Measurements from ENCODE around the gene PDLIM1.
A peak's percentile ranks its signal among the peaks of the same experiment; 100 is the strongest.

The PDLIM1 gene

DNA sequence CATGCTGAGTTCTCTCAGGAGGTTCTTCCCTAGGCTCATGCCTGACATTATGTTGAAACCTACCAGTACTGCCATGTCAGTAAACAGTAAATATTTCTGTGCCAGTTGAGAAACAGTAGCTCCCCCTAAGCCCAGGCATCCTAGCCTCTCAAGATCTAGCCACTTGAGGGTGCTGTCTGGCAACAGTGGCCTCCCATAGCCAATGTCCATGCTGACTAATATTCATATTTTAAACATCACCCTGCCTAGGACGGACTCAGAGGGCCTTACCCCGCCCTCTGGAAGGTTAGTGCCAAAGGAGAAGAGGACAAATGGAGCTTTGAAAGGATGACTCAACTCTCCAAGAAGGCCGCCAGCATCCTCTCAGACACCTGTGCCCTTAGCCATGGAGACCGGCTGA lies 89.1 kb downstream of the PDLIM1 start:
- Histone ChIP-seq H3K14ac (ENCODE audit: low read length) (no peak overlapping the region), H4K8ac (ENCODE audit: low read depth, low read length) (no peak overlapping the region), H3K9ac (ENCODE audit: low read depth, low read length, poor library complexity) (no peak overlapping the region), H3K4me1 (ENCODE audit: control insufficient read depth in 2 of 2, insufficient read depth in 1 of 2, low read depth in 1 of 2, low read length in 2 of 2) (no peaks in the 10 kb centered on the region), H3K27ac (replicated peaks; ENCODE audit: low read length) (no peak overlapping the region), H3K23ac (ENCODE audit: low read depth, low read length, poor library complexity) (no peak overlapping the region), H3K4me2 (ENCODE audit: insufficient read depth, low read length, poor library complexity, severe bottlenecking) (no peak overlapping the region), H3K18ac (ENCODE audit: low read length) (no peak overlapping the region), H4K91ac (ENCODE audit: low read depth, low read length, poor library complexity) (no peak overlapping the region), H2BK120ac (ENCODE audit: low read depth, low read length) (no peak overlapping the region), H3K4ac (ENCODE audit: low read length) (no peak overlapping the region), H2AK5ac (ENCODE audit: low read depth, low read length) (no peak overlapping the region), H3K4me3 (ENCODE audit: low read length in 2 of 2) (no peak overlapping the region), H2BK15ac (ENCODE audit: low read length) (no peak overlapping the region), H2AFZ (ENCODE audit: low read length) (no peak overlapping the region), H2BK12ac (ENCODE audit: low read length) (no peak overlapping the region), H3K79me1 (ENCODE audit: low read depth, low read length) (no peaks in the 10 kb centered on the region), H3K36me3 (replicated peaks in 1 of 2; ENCODE audit: control insufficient read depth in 2 of 2, insufficient read depth in 2 of 2, low read length in 2 of 2) (no peaks in the 10 kb centered on the region), H3K9me3 (replicated peaks in 1 of 2; ENCODE audit: control insufficient read depth in 2 of 2, insufficient read depth in 1 of 2, low read depth in 1 of 2, low read length in 2 of 2) (no peaks in the 10 kb centered on the region), H2BK5ac (ENCODE audit: low read length) (no peak overlapping the region), H3K27me3 (ENCODE audit: control insufficient read depth in 3 of 3, insufficient read depth in 3 of 3, low read depth in 1 of 3, low read length in 3 of 3) (no peaks in the 10 kb centered on the region)
- WGBS, 2 donors (ENCODE audit: extremely low coverage in 2 of 2, insufficient read length in 2 of 2, insufficient replicate concordance in 1 of 2): no CpG with 5 or more reads among the region's 4 CpGs
- no peak for DNase-seq (ENCODE audit: low spot score)

DNA sequence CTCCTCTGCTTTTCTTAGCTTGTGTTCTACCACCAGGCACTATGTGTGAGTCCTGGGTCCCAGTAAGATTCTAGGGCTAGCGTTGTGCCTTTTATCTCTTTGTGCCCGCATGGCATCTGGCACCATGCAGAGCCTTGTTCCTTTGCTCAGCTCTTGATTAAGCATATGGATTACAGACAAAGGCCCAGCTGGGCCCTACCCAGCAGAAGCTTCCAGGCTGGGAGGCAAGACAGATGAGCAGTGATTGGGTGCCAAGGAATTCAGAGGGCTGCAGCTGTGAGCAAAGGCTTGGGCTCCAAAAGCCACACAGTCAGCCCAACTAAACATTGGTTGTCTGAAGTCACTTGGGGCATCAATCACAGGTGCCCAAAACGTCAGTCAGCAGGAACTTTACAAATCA lies 94.8 kb downstream of the PDLIM1 start:
- H2BK12ac ChIP-seq (ENCODE audit: low read length): no peak overlapping the region
- no peak overlapping the region for H2BK120ac ChIP-seq (ENCODE audit: low read depth, low read length)
- no peak overlapping the region for H2AK5ac ChIP-seq (ENCODE audit: low read depth, low read length)
- no peak overlapping the region for H4K91ac ChIP-seq (ENCODE audit: low read depth, low read length, poor library complexity)
- no peak overlapping the region for H3K23ac ChIP-seq (ENCODE audit: low read depth, low read length, poor library complexity)
- H3K27me3 ChIP-seq (ENCODE audit: control insufficient read depth in 3 of 3, insufficient read depth in 3 of 3, low read depth in 1 of 3, low read length in 3 of 3): peaks cover 0 to 6% (median 0%) of the 10 kb centered on the region in 3 experiments
- no peak overlapping the region for H3K18ac ChIP-seq (ENCODE audit: low read length)
- no peak overlapping the region for H3K4me2 ChIP-seq (ENCODE audit: insufficient read depth, low read length, poor library complexity, severe bottlenecking)
- peaks cover 0 to 8% of the 10 kb centered on the region in 2 donors for H3K4me1 ChIP-seq (ENCODE audit: control insufficient read depth in 2 of 2, insufficient read depth in 1 of 2, low read depth in 1 of 2, low read length in 2 of 2)
- no peaks in the 10 kb centered on the region for H3K36me3 ChIP-seq (replicated peaks in 1 of 2; ENCODE audit: control insufficient read depth in 2 of 2, insufficient read depth in 2 of 2, low read length in 2 of 2)
- DNase-seq (ENCODE audit: low spot score): peak; percentile 12
- H3K79me1 ChIP-seq (ENCODE audit: low read depth, low read length): no peaks in the 10 kb centered on the region
- no peak overlapping the region for H3K4me3 ChIP-seq (ENCODE audit: low read length in 2 of 2)
- H4K8ac ChIP-seq (ENCODE audit: low read depth, low read length): no peak overlapping the region
- H2BK5ac ChIP-seq (ENCODE audit: low read length): no peak overlapping the region
- no CpG with 5 or more reads among the region's 3 CpGs for WGBS, 2 donors (ENCODE audit: extremely low coverage in 2 of 2, insufficient read length in 2 of 2, insufficient replicate concordance in 1 of 2)
- H3K9ac ChIP-seq (ENCODE audit: low read depth, low read length, poor library complexity): no peak overlapping the region
- H2AFZ ChIP-seq (ENCODE audit: low read length): no peak overlapping the region
- H3K9me3 ChIP-seq (replicated peaks in 1 of 2; ENCODE audit: control insufficient read depth in 2 of 2, insufficient read depth in 1 of 2, low read depth in 1 of 2, low read length in 2 of 2): no peaks in the 10 kb centered on the region
- no peak overlapping the region for H2BK15ac ChIP-seq (ENCODE audit: low read length)
- no peak overlapping the region for H3K4ac ChIP-seq (ENCODE audit: low read length)
- H3K27ac ChIP-seq (replicated peaks; ENCODE audit: low read length): no peak overlapping the region
- no peak overlapping the region for H3K14ac ChIP-seq (ENCODE audit: low read length)

DNA sequence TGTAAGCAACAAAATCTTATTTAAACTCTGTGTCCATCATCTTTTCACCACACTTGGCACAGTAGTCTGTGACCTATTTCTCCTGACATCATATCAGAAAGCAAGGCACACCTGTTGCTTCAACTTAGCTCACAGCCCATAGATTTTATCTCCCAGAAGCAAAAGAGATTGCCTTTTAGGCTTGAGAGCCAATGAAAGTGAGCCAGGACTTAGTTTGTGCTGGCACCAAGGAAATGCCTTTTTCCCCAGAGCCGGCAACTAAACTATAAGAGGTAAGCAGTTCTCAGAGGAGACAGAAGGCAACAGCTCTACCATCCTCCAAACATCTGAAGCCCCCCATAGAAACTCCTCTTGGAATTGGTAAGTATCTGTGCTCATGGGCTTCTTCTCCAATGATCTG lies 96.9 kb downstream of the PDLIM1 start, which contains the start of gene ACSM6:
Gene ACSM6 (plus strand): TSS at position 295 of the 400 bp plus-strand sequence. CDS start 248 bp downstream, outside the sequence.
- no peak within 1 kb of the TSS for H2BK12ac ChIP-seq (ENCODE audit: low read length)
- DNase-seq (ENCODE audit: low spot score): no peak
- no peak within 1 kb of the TSS for H2BK15ac ChIP-seq (ENCODE audit: low read length)
- H2AFZ ChIP-seq (ENCODE audit: low read length): no peak within 1 kb of the TSS
- no peaks in the 10 kb centered on the region for H3K79me1 ChIP-seq (ENCODE audit: low read depth, low read length)
- H3K18ac ChIP-seq (ENCODE audit: low read length): no peak within 1 kb of the TSS
- peaks cover 0 to 8% of the 10 kb centered on the region in 2 donors for H3K4me1 ChIP-seq (ENCODE audit: control insufficient read depth in 2 of 2, insufficient read depth in 1 of 2, low read depth in 1 of 2, low read length in 2 of 2)
- no peak within 1 kb of the TSS for H3K14ac ChIP-seq (ENCODE audit: low read length)
- H3K36me3 ChIP-seq (replicated peaks in 1 of 2; ENCODE audit: control insufficient read depth in 2 of 2, insufficient read depth in 2 of 2, low read length in 2 of 2): no peaks in the 10 kb centered on the region
- no peak within 1 kb of the TSS for H2AK5ac ChIP-seq (ENCODE audit: low read depth, low read length)
- H3K4ac ChIP-seq (ENCODE audit: low read length): no peak within 1 kb of the TSS
- no peak within 1 kb of the TSS for H3K4me2 ChIP-seq (ENCODE audit: insufficient read depth, low read length, poor library complexity, severe bottlenecking)
- no peak within 1 kb of the TSS for H3K9ac ChIP-seq (ENCODE audit: low read depth, low read length, poor library complexity)
- no peak within 1 kb of the TSS for H2BK120ac ChIP-seq (ENCODE audit: low read depth, low read length)
- no peak within 1 kb of the TSS for H2BK5ac ChIP-seq (ENCODE audit: low read length)
- H4K8ac ChIP-seq (ENCODE audit: low read depth, low read length): no peak within 1 kb of the TSS
- no peak within 1 kb of the TSS for H4K91ac ChIP-seq (ENCODE audit: low read depth, low read length, poor library complexity)
- H3K23ac ChIP-seq (ENCODE audit: low read depth, low read length, poor library complexity): no peak within 1 kb of the TSS
- H3K9me3 ChIP-seq (replicated peaks in 1 of 2; ENCODE audit: control insufficient read depth in 2 of 2, insufficient read depth in 1 of 2, low read depth in 1 of 2, low read length in 2 of 2): no peaks in the 10 kb centered on the region
- H3K27me3 ChIP-seq (ENCODE audit: control insufficient read depth in 3 of 3, insufficient read depth in 3 of 3, low read depth in 1 of 3, low read length in 3 of 3): peaks cover 0 to 6% (median 0%) of the 10 kb centered on the region in 3 experiments
- no CpG with 5 or more reads among the region's 1 CpG for WGBS, 2 donors (ENCODE audit: extremely low coverage in 2 of 2, insufficient read length in 2 of 2, insufficient replicate concordance in 1 of 2)
- no peak within 1 kb of the TSS for H3K27ac ChIP-seq (replicated peaks; ENCODE audit: low read length)
- H3K4me3 ChIP-seq (ENCODE audit: low read length in 2 of 2): no peak within 1 kb of the TSS

DNA sequence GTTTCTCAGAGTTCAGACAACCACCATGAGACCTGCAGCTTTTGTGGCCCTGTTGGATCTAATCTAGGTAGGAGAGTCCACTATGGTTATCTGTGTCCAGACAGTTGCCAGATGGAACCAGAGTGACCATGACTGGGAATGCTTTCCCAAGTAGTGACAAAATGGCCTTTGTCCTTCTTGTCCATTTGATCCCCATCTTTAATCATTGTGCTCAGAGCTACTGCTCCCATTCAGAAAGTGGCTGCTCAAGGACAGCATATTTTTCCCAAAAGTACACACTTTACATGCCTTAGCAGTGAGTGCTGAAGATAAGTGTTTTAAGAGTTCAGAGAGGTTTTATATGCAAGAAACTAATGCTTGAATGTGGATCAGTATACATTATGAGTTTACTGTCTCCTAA lies 102.2 kb downstream of the PDLIM1 start:
- Histone ChIP-seq H4K91ac (ENCODE audit: low read depth, low read length, poor library complexity) (no peak overlapping the region), H3K4me3 (ENCODE audit: low read length in 2 of 2) (no peak overlapping the region), H3K9me3 (replicated peaks in 1 of 2; ENCODE audit: control insufficient read depth in 2 of 2, insufficient read depth in 1 of 2, low read depth in 1 of 2, low read length in 2 of 2) (no peaks in the 10 kb centered on the region), H2BK15ac (ENCODE audit: low read length) (no peak overlapping the region), H4K8ac (ENCODE audit: low read depth, low read length) (no peak overlapping the region), H3K23ac (ENCODE audit: low read depth, low read length, poor library complexity) (no peak overlapping the region), H2AFZ (ENCODE audit: low read length) (no peak overlapping the region), H2BK12ac (ENCODE audit: low read length) (no peak overlapping the region), H3K18ac (ENCODE audit: low read length) (no peak overlapping the region), H3K9ac (ENCODE audit: low read depth, low read length, poor library complexity) (no peak overlapping the region), H3K4ac (ENCODE audit: low read length) (no peak overlapping the region), H3K14ac (ENCODE audit: low read length) (no peak overlapping the region), H2AK5ac (ENCODE audit: low read depth, low read length) (no peak overlapping the region), H3K27ac (replicated peaks; ENCODE audit: low read length) (no peak overlapping the region), H3K4me2 (ENCODE audit: insufficient read depth, low read length, poor library complexity, severe bottlenecking) (no peak overlapping the region), H2BK5ac (ENCODE audit: low read length) (no peak overlapping the region), H3K36me3 (replicated peaks in 1 of 2; ENCODE audit: control insufficient read depth in 2 of 2, insufficient read depth in 2 of 2, low read length in 2 of 2) (no peaks in the 10 kb centered on the region), H3K4me1 (ENCODE audit: control insufficient read depth in 2 of 2, insufficient read depth in 1 of 2, low read depth in 1 of 2, low read length in 2 of 2) (no peaks in the 10 kb centered on the region), H3K79me1 (ENCODE audit: low read depth, low read length) (no peaks in the 10 kb centered on the region), H2BK120ac (ENCODE audit: low read depth, low read length) (no peak overlapping the region), H3K27me3 (ENCODE audit: control insufficient read depth in 3 of 3, insufficient read depth in 3 of 3, low read depth in 1 of 3, low read length in 3 of 3) (peaks cover 0 to 4% (median 0%) of the 10 kb centered on the region in 3 experiments)
- DNase-seq (ENCODE audit: low spot score): no peak
